B cell (primary cell): ENCODE results near the gene COL5A1. TPM values are rescaled to one million over a fixed set of nuclear protein-coding genes. Genes with fewer than 3 reads are reported as not detected.

Experiments
- ATAC-seq: fragments of 200-7000 bp; cut with Tn5 transposase; one replicate; pipeline ENCODE4 v1.10.0; 2021; ENCODE audit warnings: low read depth, mild to moderate bottlenecking, moderate number of reproducible peaks, moderate library complexity
- CTCF ChIA-PET: fragments of 350-600 bp; sonication (Branson Sonifier 250); formaldehyde crosslinking; loops from one replicate; lab custom pipeline; 2021; ENCODE audit warnings: antibody characterized with exemption, inconsistent platforms; lab: Charles Lee
- POLR2A ChIA-PET: fragments of 350-600 bp; sonication (Branson Sonifier 250); formaldehyde crosslinking; loops from one replicate; lab custom pipeline; 2021; ENCODE audit warnings: antibody characterized with exemption; lab: Charles Lee
- DNase-seq: peaks from one replicate; pipeline ENCODE4 v3.0.0; 2013
- H2AFZ ChIP-seq: 2 replicates; pipeline ENCODE4 v1.6.1; 2012; ENCODE audit warnings: mild to moderate bottlenecking, low read depth, low read length; ENCODE audit not compliant: insufficient read depth, poor library complexity, severe bottlenecking
- H3K27ac ChIP-seq, 2 donors: 1 replicate in 1 of 2; 2 replicates in 1 of 2; pipeline ENCODE4 v1.5.1; 2012 to 2013; ENCODE audit warnings: low read length in 2 of 2, mild to moderate bottlenecking in 2 of 2, moderate library complexity in 1 of 2
- H3K27me3 ChIP-seq, 4 experiments: fragments of 200-600 bp in 1 of 4; sonication (generic) in 1 of 4; replicated peaks in 1 of 4; 1 replicate in 2 of 4; 2 replicates in 2 of 4; pipeline versions ENCODE4 v1.6.1 to v1.7.0; 2013 to 2016; ENCODE audit warnings: low read length in 3 of 4, mild to moderate bottlenecking in 2 of 4, mixed read lengths in 1 of 4, moderate library complexity in 1 of 4; ENCODE audit not compliant: insufficient read depth in 4 of 4, control insufficient read depth in 3 of 4; ENCODE audit errors: control extremely low read depth in 1 of 4
- H3K36me3 ChIP-seq, 2 experiments: replicated peaks in 1 of 2; 1 replicate in 1 of 2; 2 replicates in 1 of 2; pipeline versions ENCODE4 v1.6.1 to v1.7.1; 2013; ENCODE audit warnings: low read length in 1 of 2; ENCODE audit not compliant: insufficient read depth in 2 of 2, control insufficient read depth in 1 of 2; ENCODE audit errors: control extremely low read depth in 1 of 2, extremely low read depth in 1 of 2
- H3K4me1 ChIP-seq, 2 donors: fragments of 200-600 bp in 1 of 2; sonication (generic) in 1 of 2; 1 replicate in 1 of 2; 2 replicates in 1 of 2; pipeline versions ENCODE4 v1.5.1 to v1.6.1; 2013 to 2017; ENCODE audit warnings: low read length in 2 of 2; ENCODE audit not compliant: control insufficient read depth in 2 of 2, insufficient read depth in 2 of 2
- H3K4me2 ChIP-seq: replicated peaks from 2 replicates; pipeline ENCODE3; 2012; ENCODE audit warnings: mild to moderate bottlenecking, low read depth, low read length; ENCODE audit not compliant: poor library complexity, severe bottlenecking
- H3K4me3 ChIP-seq, 5 experiments: fragments of 200-600 bp in 1 of 5; sonication (generic) in 1 of 5; 1 replicate in 3 of 5; 2 replicates in 2 of 5; pipeline versions ENCODE4 v1.5.1 to v1.7.0; 2011 to 2016; ENCODE audit warnings: low read length in 4 of 5, mild to moderate bottlenecking in 4 of 5, low read depth in 2 of 5, control low read depth in 1 of 5, moderate library complexity in 1 of 5; ENCODE audit not compliant: insufficient read depth in 1 of 5; ENCODE audit errors: control extremely low read depth in 1 of 5, extremely low read depth in 1 of 5
- H3K79me2 ChIP-seq: fragments of 200-600 bp; sonication (generic); one replicate; pipeline ENCODE4 v1.6.0; 2016; ENCODE audit warnings: low read length; ENCODE audit not compliant: control insufficient read depth, insufficient read depth
- H3K9ac ChIP-seq: fragments of 200-600 bp; sonication (generic); 2 replicates; pipeline ENCODE4 v1.6.1; 2017; ENCODE audit warnings: mild to moderate bottlenecking, low read length, moderate library complexity
- H3K9me3 ChIP-seq, 3 donors: one replicate each; pipeline versions ENCODE4 v1.6.1 to v1.7.1; 2013; ENCODE audit warnings: low read length in 2 of 3; ENCODE audit not compliant: control insufficient read depth in 2 of 3, insufficient read depth in 1 of 3; ENCODE audit errors: control extremely low read depth in 1 of 3
- H4K20me1 ChIP-seq: 2 replicates; pipeline ENCODE4 v1.6.0; 2012; ENCODE audit warnings: mild to moderate bottlenecking, low read length; ENCODE audit not compliant: insufficient read depth, control insufficient read depth, poor library complexity, severe bottlenecking
- H3K27ac Mint-ChIP-seq: one replicate; pipeline ENCODE4 v1.8.0; 2021; ENCODE audit warnings: mixed read lengths
- H3K27me3 Mint-ChIP-seq: one replicate; pipeline ENCODE4 v1.8.0; 2021; ENCODE audit warnings: mixed read lengths
- H3K4me1 Mint-ChIP-seq: one replicate; pipeline ENCODE4 v1.8.0; 2021; ENCODE audit warnings: mixed read lengths
- H3K4me3 Mint-ChIP-seq: one replicate; pipeline ENCODE4 v1.8.0; 2021; ENCODE audit warnings: mixed read lengths
- H3K9me3 Mint-ChIP-seq: one replicate; pipeline ENCODE4 v1.8.0; 2022; ENCODE audit warnings: mixed read lengths; ENCODE audit not compliant: insufficient read depth
- EZH2 ChIP-seq: IDR thresholded peaks from 2 replicates; pipeline ENCODE4 v1.6.1; 2012; ENCODE audit warnings: borderline replicate concordance, low read depth, mild to moderate bottlenecking, moderate library complexity, low read length; ENCODE audit not compliant: insufficient read depth, poor library complexity, severe bottlenecking
- WGBS: methylation state at CpG from one replicate; pipeline ENCODE4 v1.1.5; 2013; ENCODE audit warnings: missing lambda C conversion rate; ENCODE audit not compliant: insufficient coverage; 5-methylcytosine and 5-hydroxymethylcytosine counted together
- intact Hi-C: fragments of 100-400 bp; cut with micrococcal nuclease; formaldehyde crosslinking; loops from one replicate; pipeline ENCODE4 v1.10.0; 2022
- polyA plus RNA-seq: library from polyadenylated mRNA; depleted of rRNA; stranded (reverse); fragments of >200 nt; gene quantifications from 2 replicates; pipeline ENCODE4 v1.2.3, GENCODE V29; 2012
- total RNA-seq, 2 donors: library from RNA; stranded (reverse); fragments of 120-200 nt in 1 of 2; gene quantifications; 1 replicate in 1 of 2; 2 replicates in 1 of 2; pipeline versions ENCODE4 v1.2.3 to v1.2.4, GENCODE V29; 2013 to 2022
- TF ChIP-seq, protein P1 (sequence below): fragments of 200-600 bp; IDR thresholded peaks from one replicate; pipeline ENCODE4 v1.8.0; 2022; ENCODE audit warnings: antibody characterized with exemption, mild to moderate bottlenecking

Gene COL5A1
- total and polyA plus RNA-seq, 2 donors (not counting 1 experiment from before 2014, with no cell fraction given) = 0.06 TPM; not detected in 1

DNA sequence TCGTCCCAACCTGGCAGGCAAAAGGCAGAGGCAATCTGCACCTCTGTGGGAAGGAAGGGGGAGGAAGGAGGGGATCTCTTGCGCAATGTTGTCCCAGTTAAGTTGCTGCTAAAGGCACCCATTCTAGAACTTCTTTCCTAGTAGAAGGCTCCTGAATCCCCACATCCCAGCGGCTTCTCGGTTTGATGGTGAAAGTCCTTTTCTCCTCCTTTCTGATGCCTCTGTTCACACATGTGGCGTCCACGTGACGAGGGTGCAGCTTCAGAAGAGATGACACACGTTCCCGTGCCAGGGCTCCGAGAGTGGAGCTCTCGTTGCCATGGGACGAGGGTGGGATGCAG lies 142.1 kb downstream of the COL5A1 start:
- Mint-ChIP-seq H3K27ac (no peak overlapping the region), H3K9me3 (no peaks in the 10 kb centered on the region), H3K4me3 (no peak overlapping the region), H3K4me1 (no peaks in the 10 kb centered on the region), H3K27me3 (no peaks in the 10 kb centered on the region)
- intact Hi-C loops = no loop called here
- DNase-seq = no peak
- Histone ChIP-seq H3K4me3 (no peak overlapping the region), H3K4me1 (no peaks in the 10 kb centered on the region), H3K79me2 (no peaks in the 10 kb centered on the region), H3K36me3 (no peaks in the 10 kb centered on the region), H3K9me3 (peaks cover 0 to 2% (median 0%) of the 10 kb centered on the region in 3 donors), H4K20me1 (no peaks in the 10 kb centered on the region), H3K4me2 (no peak overlapping the region), H3K27me3 (peaks cover 0 to 3% (median 0%) of the 10 kb centered on the region in 4 experiments), H2AFZ (no peak overlapping the region), H3K27ac (no peak overlapping the region), H3K9ac (no peak overlapping the region)
- POLR2A ChIA-PET = no interaction called here
- 96% methylated on average over 11 of the region's 12 CpGs for WGBS
- no peak for TF ChIP-seq EZH2
- TF ChIP-seq, protein P1, sequence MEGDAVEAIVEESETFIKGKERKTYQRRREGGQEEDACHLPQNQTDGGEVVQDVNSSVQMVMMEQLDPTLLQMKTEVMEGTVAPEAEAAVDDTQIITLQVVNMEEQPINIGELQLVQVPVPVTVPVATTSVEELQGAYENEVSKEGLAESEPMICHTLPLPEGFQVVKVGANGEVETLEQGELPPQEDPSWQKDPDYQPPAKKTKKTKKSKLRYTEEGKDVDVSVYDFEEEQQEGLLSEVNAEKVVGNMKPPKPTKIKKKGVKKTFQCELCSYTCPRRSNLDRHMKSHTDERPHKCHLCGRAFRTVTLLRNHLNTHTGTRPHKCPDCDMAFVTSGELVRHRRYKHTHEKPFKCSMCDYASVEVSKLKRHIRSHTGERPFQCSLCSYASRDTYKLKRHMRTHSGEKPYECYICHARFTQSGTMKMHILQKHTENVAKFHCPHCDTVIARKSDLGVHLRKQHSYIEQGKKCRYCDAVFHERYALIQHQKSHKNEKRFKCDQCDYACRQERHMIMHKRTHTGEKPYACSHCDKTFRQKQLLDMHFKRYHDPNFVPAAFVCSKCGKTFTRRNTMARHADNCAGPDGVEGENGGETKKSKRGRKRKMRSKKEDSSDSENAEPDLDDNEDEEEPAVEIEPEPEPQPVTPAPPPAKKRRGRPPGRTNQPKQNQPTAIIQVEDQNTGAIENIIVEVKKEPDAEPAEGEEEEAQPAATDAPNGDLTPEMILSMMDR = no peak
- CTCF ChIA-PET = no interaction called here
- no peak for ATAC-seq

DNA sequence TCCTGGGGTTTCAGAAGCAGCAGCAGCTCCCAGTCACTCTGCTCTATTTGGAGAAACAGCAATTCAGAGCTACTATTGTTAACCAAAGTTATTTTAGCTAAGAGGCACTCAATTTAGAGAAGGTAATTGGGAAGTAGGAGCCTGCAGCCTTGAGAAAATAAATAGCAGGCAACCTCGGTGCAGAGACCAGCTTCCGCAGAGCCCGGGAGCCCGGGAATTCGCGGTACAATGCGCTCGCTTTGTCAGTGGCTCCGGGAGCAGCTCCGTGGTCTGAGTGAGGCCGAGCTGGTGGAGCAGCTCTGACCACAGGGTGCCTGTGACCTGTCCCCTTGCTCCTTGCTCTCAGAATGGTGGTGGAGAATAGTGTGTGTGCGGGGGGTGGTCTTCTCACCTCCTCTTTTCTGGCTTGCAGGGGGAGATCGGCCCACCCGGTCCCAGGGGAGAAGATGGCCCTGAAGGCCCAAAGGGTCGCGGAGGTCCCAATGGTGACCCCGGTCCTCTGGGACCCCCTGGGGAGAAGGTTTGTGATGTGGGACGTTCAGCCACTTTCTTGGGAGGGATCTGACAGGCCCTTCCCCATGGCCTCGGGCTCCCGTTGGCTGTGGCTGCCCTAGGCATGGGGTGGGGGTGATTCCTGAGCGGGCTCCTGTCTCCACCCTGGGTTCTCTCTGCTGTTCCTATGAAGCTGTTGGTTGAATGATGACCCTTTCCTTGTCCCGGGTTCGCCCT lies 143.1 kb downstream of the COL5A1 start:
- Histone ChIP-seq H3K9ac (no peak overlapping the region), H3K27ac (no peak overlapping the region), H2AFZ (no peak overlapping the region), H3K36me3 (no peaks in the 10 kb centered on the region), H3K4me2 (no peak overlapping the region), H3K4me3 (no peak overlapping the region), H3K9me3 (peaks cover 0 to 2% (median 0%) of the 10 kb centered on the region in 3 donors), H3K4me1 (no peaks in the 10 kb centered on the region), H3K27me3 (peaks cover 0 to 3% (median 0%) of the 10 kb centered on the region in 4 experiments), H3K79me2 (no peaks in the 10 kb centered on the region), H4K20me1 (no peaks in the 10 kb centered on the region)
- CTCF ChIA-PET = no interaction called here
- POLR2A ChIA-PET = no interaction called here
- H3K4me3 Mint-ChIP-seq = no peak overlapping the region
- no peaks in the 10 kb centered on the region for H3K27me3 Mint-ChIP-seq
- intact Hi-C loops = no loop called here
- H3K4me1 Mint-ChIP-seq = no peaks in the 10 kb centered on the region
- ATAC-seq (no peak), DNase-seq (no peak)
- no peaks in the 10 kb centered on the region for H3K9me3 Mint-ChIP-seq
- WGBS = 77% methylated on average over 21 of the region's 23 CpGs
- TF ChIP-seq, protein P1 = no peak
- TF ChIP-seq EZH2 = no peak
- no peak overlapping the region for H3K27ac Mint-ChIP-seq
